Progenitor cell of endocrine pancreas (in vitro differentiated cells): ENCODE data around the gene ARL6IP4. TPM values are rescaled to one million over a fixed set of nuclear protein-coding genes. Genes with fewer than 3 reads are reported as not detected.

Source experiments
- DNase-seq: peaks from one replicate; pipeline ENCODE4 v3.0.0; 2021; ENCODE audit warnings: low spot score; ENCODE audit not compliant: unreplicated experiment
- H3K27ac Mint-ChIP-seq: 2 replicates; pipeline ENCODE4 v1.8.0; 2021; ENCODE audit warnings: mild to moderate bottlenecking, moderate library complexity, mixed read lengths
- H3K27me3 Mint-ChIP-seq: 2 replicates; pipeline ENCODE4 v1.8.0; 2021; ENCODE audit warnings: mixed read lengths
- H3K36me3 Mint-ChIP-seq: 2 replicates; pipeline ENCODE4 v1.8.0; 2022; ENCODE audit warnings: mixed read lengths; ENCODE audit not compliant: insufficient read depth
- H3K4me1 Mint-ChIP-seq: 2 replicates; pipeline ENCODE4 v1.8.0; 2021; ENCODE audit warnings: low read depth, mixed read lengths
- H3K4me3 Mint-ChIP-seq: 2 replicates; pipeline ENCODE4 v1.8.0; 2021; ENCODE audit warnings: low read depth, mild to moderate bottlenecking, moderate library complexity, mixed read lengths
- H3K9me3 Mint-ChIP-seq: 2 replicates; pipeline ENCODE4 v1.8.0; 2021; ENCODE audit warnings: low read depth, mixed read lengths
- total RNA-seq: library from RNA; stranded (reverse); gene quantifications from 2 replicates; pipeline ENCODE4 v1.2.1, GENCODE V29; 2021
- TF ChIP-seq, protein P1 (sequence below): fragments of 200-600 bp; sonication (generic); IDR thresholded peaks from one replicate; pipeline ENCODE4 v1.5.0; 2021; ENCODE audit warnings: antibody characterized with exemption, mild to moderate bottlenecking; ENCODE audit not compliant: unreplicated experiment

ARL6IP4 gene
- total RNA-seq, 1 donor from 2014 or later: 122 TPM

GRCh38 chr12:122997343-122998250 is 17.1 kb downstream of the ARL6IP4 start:
- H3K36me3 Mint-ChIP-seq: no peaks in the 10 kb centered on the region

GRCh38 chr12:122998316-122998715 is 17.8 kb downstream of the ARL6IP4 start:
- Mint-ChIP-seq H3K36me3 (no peaks in the 10 kb centered on the region), H3K4me1 (no peaks in the 10 kb centered on the region), H3K27me3 (no peaks in the 10 kb centered on the region), H3K9me3 (no peaks in the 10 kb centered on the region), H3K27ac (no peak overlapping the region), H3K4me3 (no peak overlapping the region)
- TF ChIP-seq, protein P1, sequence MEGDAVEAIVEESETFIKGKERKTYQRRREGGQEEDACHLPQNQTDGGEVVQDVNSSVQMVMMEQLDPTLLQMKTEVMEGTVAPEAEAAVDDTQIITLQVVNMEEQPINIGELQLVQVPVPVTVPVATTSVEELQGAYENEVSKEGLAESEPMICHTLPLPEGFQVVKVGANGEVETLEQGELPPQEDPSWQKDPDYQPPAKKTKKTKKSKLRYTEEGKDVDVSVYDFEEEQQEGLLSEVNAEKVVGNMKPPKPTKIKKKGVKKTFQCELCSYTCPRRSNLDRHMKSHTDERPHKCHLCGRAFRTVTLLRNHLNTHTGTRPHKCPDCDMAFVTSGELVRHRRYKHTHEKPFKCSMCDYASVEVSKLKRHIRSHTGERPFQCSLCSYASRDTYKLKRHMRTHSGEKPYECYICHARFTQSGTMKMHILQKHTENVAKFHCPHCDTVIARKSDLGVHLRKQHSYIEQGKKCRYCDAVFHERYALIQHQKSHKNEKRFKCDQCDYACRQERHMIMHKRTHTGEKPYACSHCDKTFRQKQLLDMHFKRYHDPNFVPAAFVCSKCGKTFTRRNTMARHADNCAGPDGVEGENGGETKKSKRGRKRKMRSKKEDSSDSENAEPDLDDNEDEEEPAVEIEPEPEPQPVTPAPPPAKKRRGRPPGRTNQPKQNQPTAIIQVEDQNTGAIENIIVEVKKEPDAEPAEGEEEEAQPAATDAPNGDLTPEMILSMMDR: no peak
- DNase-seq: no peak

More at GRCh38 chr12:122997343-122998250, 17.1 kb downstream of the ARL6IP4 start:
- no peaks in the 10 kb centered on the region for H3K4me1 Mint-ChIP-seq
- no peaks in the 10 kb centered on the region for H3K9me3 Mint-ChIP-seq
- DNase-seq: no peak
- TF ChIP-seq, protein P1: no peak
- H3K27ac Mint-ChIP-seq: no peak overlapping the region
- H3K27me3 Mint-ChIP-seq: no peaks in the 10 kb centered on the region
- H3K4me3 Mint-ChIP-seq: no peak overlapping the region

GRCh38 chr12:122999196-122999946 is 18.9 kb downstream of the ARL6IP4 start:
- Mint-ChIP-seq H3K9me3 (no peaks in the 10 kb centered on the region), H3K27ac (no peak overlapping the region), H3K36me3 (no peaks in the 10 kb centered on the region), H3K4me1 (no peaks in the 10 kb centered on the region), H3K27me3 (no peaks in the 10 kb centered on the region), H3K4me3 (no peak overlapping the region)
- TF ChIP-seq, protein P1: no peak
- DNase-seq: no peak

DNA sequence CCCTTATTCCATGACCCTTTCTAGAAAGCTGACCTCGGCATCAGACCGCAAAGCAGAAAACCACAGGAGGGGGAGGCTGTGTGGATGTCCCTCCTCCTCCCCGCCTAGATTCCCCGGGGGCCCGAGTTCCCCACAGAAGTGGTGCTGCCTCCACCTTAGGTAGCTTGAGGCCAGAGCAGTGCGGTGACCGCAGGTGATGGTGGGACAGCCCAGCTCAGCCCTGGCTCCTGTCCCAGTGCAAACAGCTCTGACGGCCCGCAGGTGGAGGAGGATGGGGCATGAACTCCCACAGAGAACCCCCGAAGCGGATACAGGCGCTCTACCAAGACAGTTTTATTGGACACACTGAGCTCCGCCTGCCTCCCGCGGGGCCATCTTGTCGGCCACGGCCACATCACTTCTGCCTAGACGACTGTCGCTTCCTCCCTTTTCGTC is 19.5 kb downstream of the ARL6IP4 start:
- Mint-ChIP-seq H3K36me3 (no peaks in the 10 kb centered on the region), H3K4me1 (no peaks in the 10 kb centered on the region), H3K27me3 (no peaks in the 10 kb centered on the region), H3K27ac (no peak overlapping the region), H3K9me3 (no peaks in the 10 kb centered on the region), H3K4me3 (no peak overlapping the region)
- DNase-seq: no peak
- TF ChIP-seq, protein P1: no peak

GRCh38 chr12:123000578-123000977 is 20.1 kb downstream of the ARL6IP4 start:
- H3K9me3 Mint-ChIP-seq: no peaks in the 10 kb centered on the region
- H3K4me1 Mint-ChIP-seq: no peaks in the 10 kb centered on the region
- TF ChIP-seq, protein P1: no peak
- H3K4me3 Mint-ChIP-seq: no peak overlapping the region
- no peaks in the 10 kb centered on the region for H3K36me3 Mint-ChIP-seq
- H3K27ac Mint-ChIP-seq: no peak overlapping the region
- H3K27me3 Mint-ChIP-seq: no peaks in the 10 kb centered on the region
- DNase-seq: no peak
